ENCODE measurements around the gene NACC2.
"Not testable (repeated sequence)": the region's sequence is repeated elsewhere in the genome, so short reads cannot be mapped to it uniquely, and the experiment has no call there.

NACC2 gene

GRCh38 chr9:136031741-136032730 lies 63.1 kb downstream of the NACC2 start:
- TF ChIP-seq CTCF (conservative IDR thresholded peaks at IDR 0.05; ENCODE audit: control insufficient read depth, insufficient read depth, low read depth, low read length) = no peak
- no peak overlapping the region for H3K4me3 ChIP-seq (ENCODE audit: control insufficient read depth, low read depth, low read length)
- DNase-seq (ENCODE audit: low read depth) = peak; percentile 34

- TF ChIP-seq CTCF (conservative IDR thresholded peaks at IDR 0.05; ENCODE audit: control insufficient read depth, insufficient read depth, low read depth, low read length) = no peak
- H3K4me3 ChIP-seq (ENCODE audit: control insufficient read depth, low read depth, low read length) = no peak overlapping the region
- no peak for DNase-seq (ENCODE audit: low read depth)
These were observed 64.0 kb downstream of the NACC2 start for GRCh38 chr9:136031094-136031493.

- no peak for TF ChIP-seq CTCF (conservative IDR thresholded peaks at IDR 0.05; ENCODE audit: control insufficient read depth, insufficient read depth, low read depth, low read length)
- no peak overlapping the region for H3K4me3 ChIP-seq (ENCODE audit: control insufficient read depth, low read depth, low read length)
- no peak for DNase-seq (ENCODE audit: low read depth)
These were observed 65.5 kb downstream of the NACC2 start for GRCh38 chr9:136029556-136029955.

GRCh38 chr9:136028760-136029470 lies 66.2 kb downstream of the NACC2 start:
- no peak for TF ChIP-seq CTCF (conservative IDR thresholded peaks at IDR 0.05; ENCODE audit: control insufficient read depth, insufficient read depth, low read depth, low read length)
- H3K4me3 ChIP-seq (ENCODE audit: control insufficient read depth, low read depth, low read length) = no peak overlapping the region
- DNase-seq (ENCODE audit: low read depth) = no peak

GRCh38 chr9:136026943-136027289 lies 68.2 kb downstream of the NACC2 start:
- not testable (repeated sequence) for DNase-seq (ENCODE audit: low read depth); H3K4me3 ChIP-seq (ENCODE audit: control insufficient read depth, low read depth, low read length)

GRCh38 chr9:136026266-136026942 lies 68.7 kb downstream of the NACC2 start:
- no peak overlapping the region for H3K4me3 ChIP-seq (ENCODE audit: control insufficient read depth, low read depth, low read length)
- no peak for TF ChIP-seq CTCF (conservative IDR thresholded peaks at IDR 0.05; ENCODE audit: control insufficient read depth, insufficient read depth, low read depth, low read length)
- no peak for DNase-seq (ENCODE audit: low read depth)

- TF ChIP-seq CTCF (conservative IDR thresholded peaks at IDR 0.05; ENCODE audit: control insufficient read depth, insufficient read depth, low read depth, low read length) = no peak
- no peak for DNase-seq (ENCODE audit: low read depth)
- H3K4me3 ChIP-seq (ENCODE audit: control insufficient read depth, low read depth, low read length) = no peak overlapping the region
These were observed 69.6 kb downstream of the NACC2 start for GRCh38 chr9:136025481-136025880.

Data from fibroblast of mammary gland (primary cell).